HepG2 (cell line): ENCODE data around the gene IRX4. TPM values are rescaled to one million over a fixed set of nuclear protein-coding genes. Genes with fewer than 3 reads are reported as not detected.

Experiments used
- ATAC-seq: fragments of 200-7000 bp; cut with Tn5 transposase; 3 replicates; pipeline ENCODE4 v1.9.1; 2020; ENCODE audit warnings: mild to moderate bottlenecking, moderate library complexity
- BruUV-seq: library from RNA; stranded (reverse); fragments of 400-500 nt; replicated peaks from 2 replicates; lab custom pipeline; 2021; lab: Mats Ljungman, UMichigan
- CTCF ChIA-PET: fragments of 300-600 bp; formaldehyde crosslinking; extraction: SDS; loops from one replicate; lab custom pipeline; 2021; ENCODE audit warnings: low total read pairs, inconsistent platforms, low intra/inter-chr PET ratio; lab: Yijun Ruan, JAX
- POLR2A ChIA-PET: fragments of 350-600 bp; sonication (Branson Sonifier 250); formaldehyde crosslinking; loops from one replicate; lab custom pipeline; 2020; ENCODE audit warnings: antibody characterized with exemption, inconsistent platforms; lab: Yijun Ruan, JAX
- DNase-seq: peaks from one replicate; pipeline ENCODE4 v3.0.0-alpha.2; 2015; ENCODE audit warnings: low spot score
- FAIRE-seq: peaks from 3 replicates; lab custom pipeline; 2011; peaks lifted over from hg19 to GRCh38; lab: Jason Lieb, UNC
- H2AFZ ChIP-seq: one replicate; pipeline ENCODE4 v1.6.1; 2011; ENCODE audit warnings: low read length, inconsistent platforms
- H3K27ac ChIP-seq: fragments of 300-600 bp; 3 replicates; pipeline ENCODE4 v1.8.0; 2011; ENCODE audit warnings: mixed run types, mild to moderate bottlenecking, mixed read lengths, low read length, inconsistent platforms; ENCODE audit not compliant: insufficient read depth; ENCODE audit errors: extremely low read length
- H3K27me3 ChIP-seq, 2 experiments: fragments of 200-600 bp in 1 of 2; 2 replicates in 1 of 2; 3 replicates in 1 of 2; pipeline versions ENCODE4 v1.6.0 to v1.8.0; 2011; ENCODE audit warnings: low read length in 2 of 2, mild to moderate bottlenecking in 2 of 2, moderate library complexity in 2 of 2, inconsistent platforms in 1 of 2; ENCODE audit not compliant: insufficient read depth in 2 of 2, control insufficient read depth in 1 of 2
- H3K36me3 ChIP-seq, 2 experiments: fragments of 200-600 bp in 1 of 2; replicated peaks in 1 of 2; 2 replicates in 1 of 2; 3 replicates in 1 of 2; pipeline versions ENCODE4 v1.5.1 to v1.8.0; 2011; ENCODE audit warnings: low read length in 2 of 2, inconsistent platforms in 1 of 2; ENCODE audit not compliant: insufficient read depth in 2 of 2, control insufficient read depth in 1 of 2
- H3K4me1 ChIP-seq: 2 replicates; pipeline ENCODE4 v1.5.1; 2012; ENCODE audit warnings: low read length, inconsistent platforms; ENCODE audit not compliant: insufficient read depth
- H3K4me2 ChIP-seq: 2 replicates; pipeline ENCODE4 v1.6.0; 2011; ENCODE audit warnings: low read depth, low read length, inconsistent platforms
- H3K4me3 ChIP-seq, 3 experiments: fragments of 200-600 bp in 1 of 3; sonication (generic), shearing (Covaris generic) in 1 of 3; replicated peaks in 1 of 3; 2 replicates each; pipeline ENCODE4 v1.5.1; 2011 to 2016; ENCODE audit warnings: low read length in 3 of 3, inconsistent platforms in 2 of 3, low read depth in 2 of 3, mild to moderate bottlenecking in 2 of 3, control low read depth in 1 of 3, mixed read lengths in 1 of 3; ENCODE audit not compliant: insufficient read depth in 1 of 3
- H3K79me2 ChIP-seq: one replicate; pipeline ENCODE4 v1.6.1; 2011; ENCODE audit warnings: low read length, inconsistent platforms; ENCODE audit not compliant: insufficient read depth
- H3K9ac ChIP-seq: 2 replicates; pipeline ENCODE4 v1.6.0; 2011; ENCODE audit warnings: mild to moderate bottlenecking, low read depth, low read length, inconsistent platforms; ENCODE audit not compliant: insufficient read depth
- H3K9me3 ChIP-seq: 2 replicates; pipeline ENCODE4 v1.5.1; 2012; ENCODE audit warnings: mild to moderate bottlenecking, low read length
- H4K20me1 ChIP-seq: 2 replicates; pipeline ENCODE4 v1.6.0; 2011; ENCODE audit warnings: inconsistent platforms, mild to moderate bottlenecking, low read length, moderate library complexity; ENCODE audit not compliant: insufficient read depth
- ARNT ChIP-seq: fragments of 450-650 bp; IDR thresholded peaks from 2 replicates; pipeline ENCODE4 v1.6.1; 2017
- CBX1 ChIP-seq: IDR thresholded peaks from one replicate; pipeline ENCODE4 v1.6.1; 2016; ENCODE audit warnings: antibody characterized with exemption, low read depth
- FOSL1 ChIP-seq: sonication (generic); formaldehyde crosslinking; IDR thresholded peaks from 2 replicates; pipeline ENCODE4 v1.9.0; 2021; ENCODE audit warnings: missing genetic modification reagents, borderline replicate concordance
- GATA4 ChIP-seq: sonication (generic); IDR thresholded peaks from 2 replicates; pipeline ENCODE4 v1.6.1; 2016; ENCODE audit warnings: antibody characterized with exemption, low read depth, borderline replicate concordance
- KAT7 ChIP-seq: IDR thresholded peaks from 2 replicates; pipeline ENCODE4 v1.6.1; 2018; ENCODE audit warnings: borderline replicate concordance, missing compliant biosample characterization
- NBN ChIP-seq: fragments of 450-650 bp; conservative IDR thresholded peaks from 2 replicates; pipeline ENCODE4 v1.6.1; 2017
- NFYB ChIP-seq: sonication (generic); formaldehyde crosslinking; IDR thresholded peaks from 2 replicates; pipeline ENCODE4 v1.4.0; 2020; ENCODE audit warnings: missing genetic modification reagents
- STAT5B ChIP-seq: sonication (generic); formaldehyde crosslinking; IDR thresholded peaks from 2 replicates; pipeline ENCODE4 v1.4.0; 2020; ENCODE audit warnings: missing genetic modification reagents
- TOPORS ChIP-seq: sonication (generic); formaldehyde crosslinking; IDR thresholded peaks from 2 replicates; pipeline ENCODE4 v1.8.0; 2023; ENCODE audit warnings: mild to moderate bottlenecking, missing genetic modification reagents
- ZFP1 ChIP-seq: IDR thresholded peaks from 2 replicates; pipeline ENCODE4 v1.6.1; 2016
- ZFP62 ChIP-seq: sonication (generic); formaldehyde crosslinking; IDR thresholded peaks from 2 replicates; pipeline ENCODE4 v1.4.0; 2020; ENCODE audit warnings: missing genetic modification reagents
- ZNF251 ChIP-seq: sonication (generic); formaldehyde crosslinking; IDR thresholded peaks from 2 replicates; pipeline ENCODE4 v1.9.0; 2021; ENCODE audit warnings: mild to moderate bottlenecking, missing genetic modification reagents
- ZNF264 ChIP-seq: sonication (generic); formaldehyde crosslinking; IDR thresholded peaks from 2 replicates; pipeline ENCODE4 v1.4.0; 2020; ENCODE audit warnings: missing genetic modification reagents
- ZNF326 ChIP-seq: sonication (generic); formaldehyde crosslinking; IDR thresholded peaks from 2 replicates; pipeline ENCODE4 v1.4.0; 2020; ENCODE audit warnings: missing genetic modification reagents, borderline replicate concordance
- ZNF446 ChIP-seq: sonication (generic); formaldehyde crosslinking; IDR thresholded peaks from 2 replicates; pipeline ENCODE4 v1.5.0; 2020; ENCODE audit warnings: mild to moderate bottlenecking, missing genetic modification reagents
- WGBS: methylation state at CpG from one replicate; pipeline ENCODE4 v1.1.6; 2017; ENCODE audit warnings: low lambda C conversion rate; 5-methylcytosine and 5-hydroxymethylcytosine counted together
- in situ Hi-C: cut with HindIII; loops from 2 replicates; pipeline ENCODE4 v1.10.0; 2017; ENCODE audit warnings: low pct_unique_long_range_greater_than_20kb; ENCODE audit not compliant: extremely low pct_ligation_motif_present
- intact Hi-C: fragments of 100-400 bp; cut with micrococcal nuclease; formaldehyde crosslinking; loops from one replicate; pipeline ENCODE4 v1.10.0; 2022; ENCODE audit not compliant: unreplicated experiment
- polyA plus RNA-seq, 8 experiments: library from polyadenylated mRNA; depleted of rRNA in 3 of 8; stranded (reverse) in 7 of 8; unstranded in 1 of 8; fragments of >200 nt; fragmentation: Illumina TruSeq in 4 of 8; extraction: Trizol in 4 of 8; gene quantifications; 2 replicates each; pipeline versions ENCODE4 v1.2.1 to v1.2.3, GENCODE V29; 2011 to 2016; ENCODE audit warnings: low read depth in 4 of 8, missing spikeins in 1 of 8, mixed read lengths in 1 of 8; ENCODE audit not compliant: insufficient read depth in 1 of 8
- total RNA-seq, 5 experiments: library from RNA; depleted of rRNA; stranded (reverse); fragments of >200 nt; fragmentation: Illumina TruSeq; extraction: Trizol; gene quantifications; 2 replicates each; pipeline ENCODE4 v1.2.3, GENCODE V29; 2016; ENCODE audit warnings: low read depth in 1 of 5
- TF ChIP-seq, protein P1 (sequence below): sonication (generic); formaldehyde crosslinking; IDR thresholded peaks from 2 replicates; pipeline ENCODE4 v1.9.0; 2021; ENCODE audit warnings: missing genetic modification reagents, mild to moderate bottlenecking, borderline replicate concordance
- TF ChIP-seq, protein P2 (sequence below): sonication (generic); formaldehyde crosslinking; IDR thresholded peaks from 2 replicates; pipeline ENCODE4 v1.4.0; 2020; ENCODE audit warnings: missing genetic modification reagents; ENCODE audit errors: not compliant biosample characterization
- TF ChIP-seq, protein P3 (sequence below): sonication (generic); formaldehyde crosslinking; IDR thresholded peaks from 2 replicates; pipeline ENCODE4 v1.8.0; 2022; ENCODE audit warnings: missing genetic modification reagents, low read depth, mild to moderate bottlenecking, borderline replicate concordance

Gene IRX4
- total and polyA plus RNA-seq, 2 of the 13 experiments (the other 11 are each of a cell fraction or from before 2014, with no cell fraction given): not detected

DNA sequence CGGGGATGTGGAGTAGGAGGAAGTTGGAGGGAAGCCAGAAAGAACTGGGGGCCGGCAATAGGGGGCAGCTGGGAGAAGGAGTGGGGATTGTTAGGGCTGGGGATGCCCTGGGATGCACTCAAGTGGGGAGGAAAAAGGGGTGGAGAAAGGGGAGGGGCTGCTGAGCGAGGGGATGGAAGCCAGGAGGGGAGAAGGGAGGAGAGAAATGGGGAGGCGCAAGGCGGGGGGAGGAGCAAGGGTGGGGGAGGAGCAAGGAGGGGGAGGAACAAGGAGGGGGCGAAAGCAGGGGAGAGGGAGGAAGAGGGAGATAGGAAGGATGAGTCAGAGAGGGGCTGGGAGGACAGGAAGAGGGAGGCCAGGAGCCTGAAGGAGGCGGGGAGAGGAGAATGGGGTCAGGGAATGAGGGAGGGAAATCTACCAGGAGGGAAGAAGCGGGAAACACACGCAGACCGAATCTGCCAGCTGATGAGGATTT is 1.6 kb downstream of the IRX4 start:
- H3K27ac ChIP-seq: no peak overlapping the region
- peaks cover 4 to 42% of the 10 kb centered on the region in 2 experiments for H3K27me3 ChIP-seq
- in situ Hi-C loops: no loop called here
- TF ChIP-seq CBX1 (no peak), ZFP62 (CRISPR knock-in tag) (no peak), NFYB (no peak), FOSL1 (CRISPR knock-in tag) (no peak), STAT5B (no peak)
- TF ChIP-seq, all 625 proteins: peak for 0
- intact Hi-C loops: no loop called here
- H4K20me1 ChIP-seq: no peaks in the 10 kb centered on the region
- H3K36me3 ChIP-seq: no peaks in the 10 kb centered on the region
- no peaks in the 10 kb centered on the region for H3K79me2 ChIP-seq
- no peaks in the 10 kb centered on the region for H3K4me1 ChIP-seq
- BruUV-seq: no TSS peak
- no peak overlapping the region for H3K4me2 ChIP-seq
- WGBS: 18% methylated on average over 10 of the region's 10 CpGs
- no peaks in the 10 kb centered on the region for H3K9me3 ChIP-seq
- no peak for FAIRE-seq
- no peak overlapping the region for H3K9ac ChIP-seq
- DNase-seq: no peak
- no peak for ATAC-seq
- H3K4me3 ChIP-seq: no peak overlapping the region
- ChIA-PET CTCF (no interaction called here), POLR2A (no interaction called here)
- H2AFZ ChIP-seq: no peak overlapping the region

DNA sequence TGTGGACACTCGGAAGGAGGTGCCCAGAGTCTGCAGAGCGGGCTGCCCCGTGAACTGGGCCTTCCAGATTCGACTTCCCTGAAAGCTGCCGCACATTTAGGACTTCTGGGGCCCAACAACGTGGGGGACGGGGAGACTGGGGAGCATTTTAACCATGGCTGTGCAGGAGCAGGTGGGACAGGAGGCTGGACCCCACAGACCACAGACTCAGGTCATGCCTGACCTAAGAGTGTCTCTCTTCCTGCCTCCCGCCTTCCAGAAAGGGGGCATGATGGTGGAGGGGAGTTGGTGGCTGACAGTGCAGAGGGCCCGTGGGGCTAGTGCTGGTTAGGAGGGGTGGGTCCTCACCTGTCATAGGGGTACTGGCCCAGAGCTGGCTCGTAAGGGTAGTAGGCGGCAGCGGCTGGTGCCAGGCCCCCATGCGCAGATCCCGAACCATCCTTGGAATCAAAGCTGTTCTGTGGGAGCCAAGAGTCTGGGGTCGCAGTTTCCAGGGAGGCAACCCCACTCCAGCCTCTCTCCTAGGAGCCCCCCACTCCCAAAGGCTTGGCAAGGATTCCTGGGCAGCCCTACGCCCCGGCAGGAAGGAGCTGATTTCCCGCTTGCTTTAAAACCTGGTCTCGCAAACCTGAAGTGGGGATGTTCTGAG is 2.2 kb downstream of the IRX4 start:
- intact Hi-C loops (no loop called here), in situ Hi-C loops (no loop called here)
- Histone ChIP-seq H3K4me2 (no peak overlapping the region), H3K36me3 (no peaks in the 10 kb centered on the region), H3K27me3 (peaks cover 5 to 42% of the 10 kb centered on the region in 2 experiments), H3K4me1 (no peaks in the 10 kb centered on the region), H3K9me3 (no peaks in the 10 kb centered on the region), H3K79me2 (no peaks in the 10 kb centered on the region), H3K9ac (no peak overlapping the region), H3K27ac (no peak overlapping the region), H4K20me1 (no peaks in the 10 kb centered on the region), H3K4me3 (no peak overlapping the region), H2AFZ (no peak overlapping the region)
- DNase-seq: no peak
- 35% methylated on average over 14 of the region's 19 CpGs for WGBS
- no TSS peak for BruUV-seq
- no peak for FAIRE-seq
- ATAC-seq: no peak
- POLR2A ChIA-PET: no interaction called here
- CTCF ChIA-PET: no interaction called here
- TF ChIP-seq KAT7 (no peak), ARNT (no peak), ZFP1 (CRISPR knock-in tag) (no peak), TOPORS (CRISPR knock-in tag) (no peak), GATA4 (no peak), ZNF264 (CRISPR knock-in tag) (no peak), NBN (no peak), ZNF326 (no peak), ZNF251 (CRISPR knock-in tag) (no peak), ZNF446 (CRISPR knock-in tag) (no peak), STAT5B (no peak)
- TF ChIP-seq, protein P1, sequence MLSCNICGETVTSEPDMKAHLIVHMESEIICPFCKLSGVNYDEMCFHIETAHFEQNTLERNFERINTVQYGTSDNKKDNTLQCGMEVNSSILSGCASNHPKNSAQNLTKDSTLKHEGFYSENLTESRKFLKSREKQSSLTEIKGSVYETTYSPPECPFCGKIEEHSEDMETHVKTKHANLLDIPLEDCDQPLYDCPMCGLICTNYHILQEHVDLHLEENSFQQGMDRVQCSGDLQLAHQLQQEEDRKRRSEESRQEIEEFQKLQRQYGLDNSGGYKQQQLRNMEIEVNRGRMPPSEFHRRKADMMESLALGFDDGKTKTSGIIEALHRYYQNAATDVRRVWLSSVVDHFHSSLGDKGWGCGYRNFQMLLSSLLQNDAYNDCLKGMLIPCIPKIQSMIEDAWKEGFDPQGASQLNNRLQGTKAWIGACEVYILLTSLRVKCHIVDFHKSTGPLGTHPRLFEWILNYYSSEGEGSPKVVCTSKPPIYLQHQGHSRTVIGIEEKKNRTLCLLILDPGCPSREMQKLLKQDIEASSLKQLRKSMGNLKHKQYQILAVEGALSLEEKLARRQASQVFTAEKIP (CRISPR knock-in tag): no peak
- TF ChIP-seq, protein P2, sequence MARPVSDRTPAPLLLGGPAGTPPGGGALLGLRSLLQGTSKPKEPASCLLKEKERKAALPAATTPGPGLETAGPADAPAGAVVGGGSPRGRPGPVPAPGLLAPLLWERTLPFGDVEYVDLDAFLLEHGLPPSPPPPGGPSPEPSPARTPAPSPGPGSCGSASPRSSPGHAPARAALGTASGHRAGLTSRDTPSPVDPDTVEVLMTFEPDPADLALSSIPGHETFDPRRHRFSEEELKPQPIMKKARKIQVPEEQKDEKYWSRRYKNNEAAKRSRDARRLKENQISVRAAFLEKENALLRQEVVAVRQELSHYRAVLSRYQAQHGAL: no peak
- TF ChIP-seq, protein P3, sequence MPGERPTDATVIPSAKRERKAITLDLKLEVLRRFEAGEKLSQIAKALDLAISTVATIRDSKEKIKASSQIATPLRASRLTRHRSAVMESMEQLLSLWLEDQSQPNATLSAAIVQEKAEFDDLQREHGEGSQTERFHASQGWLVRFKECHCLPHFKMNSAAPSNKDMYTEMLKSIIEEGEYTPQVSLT: no peak
